Measurements from ENCODE around the gene TMEM123. TPM values are rescaled to one million over a fixed set of nuclear protein-coding genes. Genes with fewer than 3 reads are reported as not detected.

The TMEM123 gene
- total and polyA plus RNA-seq, 4 experiments from 2014 or later = 383 to 839 (median 574) TPM

DNA sequence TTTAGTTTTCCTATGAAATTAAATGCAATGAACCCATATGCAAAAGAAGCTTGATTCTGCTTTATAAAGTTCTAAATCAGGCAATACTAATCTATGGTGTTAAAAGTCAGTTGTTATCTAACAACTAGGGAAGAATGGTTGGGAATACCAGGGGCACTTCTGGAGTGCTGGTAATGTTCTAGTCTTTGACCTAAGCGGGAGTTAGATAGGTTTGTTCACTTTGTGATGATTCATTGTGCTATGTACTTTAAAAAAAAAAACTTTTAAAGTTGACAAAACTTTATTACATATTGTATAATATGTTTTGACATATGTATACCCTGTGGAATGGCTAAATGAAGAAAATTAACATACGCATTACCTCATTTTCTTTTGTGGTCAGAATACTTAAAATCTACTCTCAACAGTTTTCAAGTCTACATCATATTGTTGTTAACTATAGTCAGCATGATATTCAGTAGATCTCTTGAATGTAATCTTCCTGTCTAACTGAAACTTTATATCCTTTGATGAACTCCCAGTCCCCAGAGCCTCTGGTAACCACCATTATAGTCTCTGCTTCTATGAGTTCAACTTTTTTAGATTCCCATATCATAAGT is 66.3 kb downstream of the TMEM123 start:
- H3K27ac ChIP-seq (ENCODE audit: low read depth, low read length) = no peak overlapping the region
- no peak overlapping the region for H3K4me3 ChIP-seq (ENCODE audit: low read length in 2 of 2)
- intact Hi-C loops (cut with micrococcal nuclease) = no loop called here
- Mint-ChIP-seq H3K27ac (peak overlapping the region in 5 of 7 donors; percentile 13 to 69 (median 29)), H3K9me3 (peaks cover 0 to 1% (median 0%) of the 10 kb centered on the region in 8 donors), H3K4me1 (peaks cover 13 to 22% (median 17%) of the 10 kb centered on the region in 4 donors), H3K36me3 (peaks cover 42 to 56% of the 10 kb centered on the region in 2 donors), H3K4me3 (no peak overlapping the region), H3K27me3 (no peaks in the 10 kb centered on the region)
- no peaks in the 10 kb centered on the region for H3K27me3 ChIP-seq (ENCODE audit: insufficient read depth, low read length)
- no peaks in the 10 kb centered on the region for H3K9me3 ChIP-seq (ENCODE audit: control insufficient read depth in 1 of 2, low read length in 2 of 2)
- peaks cover 4% of the 10 kb centered on the region for H3K36me3 ChIP-seq (ENCODE audit: insufficient read depth, low read length)
- peaks cover 10% of the 10 kb centered on the region for H3K4me1 ChIP-seq (ENCODE audit: insufficient read depth, low read length)
- CTCF ChIA-PET (ENCODE audit: partially characterized antibody) = interaction anchor here (1.0 kb wide), 2 partner anchors 19 to 109 kb away, joined by 3 read pairs; no protein-coding TSS in a partner anchor
- DNase-seq = no peak
- POLR2A ChIA-PET (ENCODE audit: partially characterized antibody) = interaction anchor here (1.0 kb wide), 1 partner anchor 11 kb away, joined by 4 read pairs; no protein-coding TSS in a partner anchor

DNA sequence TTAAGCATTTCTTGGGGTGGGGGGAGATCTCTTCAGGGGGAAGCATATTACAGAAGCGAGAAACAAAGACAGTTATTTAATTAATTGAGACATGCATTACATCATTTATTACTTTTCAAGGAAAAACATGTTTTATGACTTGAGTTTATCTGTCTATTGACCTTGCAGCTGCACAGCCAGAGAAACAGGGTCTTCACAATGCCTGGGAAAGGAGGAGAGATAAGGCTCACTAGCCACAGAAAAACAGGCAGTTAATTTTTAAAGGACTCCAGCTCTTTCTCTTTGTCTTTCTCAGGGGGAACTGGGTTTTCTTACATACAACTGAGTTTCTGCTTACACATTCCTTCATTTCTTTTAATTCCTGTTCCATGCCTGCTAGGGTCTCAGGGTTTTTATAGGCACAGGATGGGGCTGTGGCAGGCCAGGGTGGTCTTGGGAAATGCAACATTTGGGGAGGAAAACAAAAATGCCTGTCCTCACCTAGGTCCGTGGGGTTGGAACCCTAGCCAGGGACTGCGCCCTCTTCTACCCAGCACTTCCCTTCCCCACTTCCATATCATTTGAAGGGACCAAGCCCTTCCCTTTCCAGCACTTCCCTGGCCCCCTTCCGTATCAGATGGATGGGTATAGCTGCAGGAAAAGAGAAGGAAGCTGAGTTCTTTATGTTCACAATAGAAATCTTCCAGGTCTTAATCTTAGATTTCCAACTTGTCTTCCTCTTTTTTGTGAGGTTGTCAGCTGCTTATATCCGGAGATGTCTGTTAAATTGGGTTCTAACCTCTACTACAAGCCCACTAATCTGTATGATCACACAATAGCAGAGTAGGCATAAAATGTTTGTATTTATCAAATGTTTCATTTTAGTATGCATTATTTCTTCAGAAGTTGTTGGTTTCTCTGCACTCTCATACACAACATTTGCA is 67.2 kb downstream of the TMEM123 start:
- Mint-ChIP-seq H3K27me3 (no peaks in the 10 kb centered on the region), H3K9me3 (peaks cover 0 to 1% (median 0%) of the 10 kb centered on the region in 8 donors), H3K4me1 (peaks cover 8 to 17% (median 12%) of the 10 kb centered on the region in 4 donors), H3K36me3 (peaks cover 48 to 57% of the 10 kb centered on the region in 2 donors), H3K4me3 (no peak overlapping the region), H3K27ac (peak overlapping the region in 3 of 7 donors; percentile 17 to 65 (median 31))
- Histone ChIP-seq H3K9me3 (ENCODE audit: control insufficient read depth in 1 of 2, low read length in 2 of 2) (no peaks in the 10 kb centered on the region), H3K27ac (ENCODE audit: low read depth, low read length) (no peak overlapping the region), H3K4me1 (ENCODE audit: insufficient read depth, low read length) (peaks cover 1% of the 10 kb centered on the region), H3K36me3 (ENCODE audit: insufficient read depth, low read length) (peaks cover 4% of the 10 kb centered on the region), H3K4me3 (ENCODE audit: low read length in 2 of 2) (no peak overlapping the region), H3K27me3 (ENCODE audit: insufficient read depth, low read length) (no peaks in the 10 kb centered on the region)
- ChIA-PET CTCF (ENCODE audit: partially characterized antibody) (interaction anchor here (1.0 to 7.2 kb wide), 4 partner anchors 7 to 111 kb away, joined by 3 to 76 read pairs (median 4); no protein-coding TSS in a partner anchor), POLR2A (ENCODE audit: partially characterized antibody) (interaction anchor here (1.0 kb wide), 1 partner anchor 10 kb away, joined by 4 read pairs; no protein-coding TSS in a partner anchor)
- intact Hi-C loops (cut with micrococcal nuclease) = no loop called here
- DNase-seq = no peak

DNA sequence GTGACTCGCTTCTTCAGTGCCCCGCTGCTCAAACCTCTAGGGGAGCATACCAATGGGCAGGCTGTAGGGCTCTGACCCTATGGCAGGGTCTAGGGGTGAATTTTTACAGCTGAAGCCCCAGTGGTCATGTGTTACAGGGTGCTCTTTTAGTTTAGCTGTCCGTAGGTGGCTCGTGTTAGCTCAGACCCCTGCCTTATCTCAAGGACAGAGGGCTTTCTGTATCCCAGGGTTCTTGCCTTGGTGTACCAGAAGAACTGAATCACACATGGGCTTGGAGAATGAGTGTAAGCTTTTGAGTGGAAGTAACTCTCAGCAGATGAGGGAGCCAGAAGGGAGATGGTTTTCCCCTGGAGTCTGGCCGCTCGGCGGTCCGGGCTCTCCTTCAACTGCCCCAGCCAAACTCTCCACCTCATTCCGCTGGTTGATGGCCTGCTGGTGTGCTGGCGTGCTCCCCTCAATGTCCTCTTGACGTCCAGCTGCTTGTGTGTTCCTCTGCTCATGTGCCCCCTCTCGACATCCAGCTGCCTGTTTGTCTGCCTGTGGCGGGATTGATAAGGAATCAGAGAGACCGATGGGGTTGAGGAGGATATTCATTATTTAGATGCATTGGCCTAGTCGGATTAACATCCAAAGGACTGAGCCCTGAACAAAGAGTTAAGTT is 68.0 kb downstream of the TMEM123 start:
- POLR2A ChIA-PET (ENCODE audit: partially characterized antibody) = no interaction called here
- Mint-ChIP-seq H3K9me3 (peaks cover 0 to 1% (median 0%) of the 10 kb centered on the region in 8 donors), H3K36me3 (peaks cover 53 to 62% of the 10 kb centered on the region in 2 donors), H3K27me3 (no peaks in the 10 kb centered on the region), H3K4me3 (no peak overlapping the region), H3K27ac (peak overlapping the region in 2 of 7 donors; percentile 31 to 65), H3K4me1 (peaks cover 7 to 15% (median 11%) of the 10 kb centered on the region in 4 donors)
- Histone ChIP-seq H3K4me1 (ENCODE audit: insufficient read depth, low read length) (no peaks in the 10 kb centered on the region), H3K36me3 (ENCODE audit: insufficient read depth, low read length) (peaks cover 9% of the 10 kb centered on the region), H3K27ac (ENCODE audit: low read depth, low read length) (no peak overlapping the region), H3K9me3 (ENCODE audit: control insufficient read depth in 1 of 2, low read length in 2 of 2) (no peaks in the 10 kb centered on the region), H3K4me3 (ENCODE audit: low read length in 2 of 2) (no peak overlapping the region), H3K27me3 (ENCODE audit: insufficient read depth, low read length) (no peaks in the 10 kb centered on the region)
- CTCF ChIA-PET (ENCODE audit: partially characterized antibody) = interaction anchor here (0.9 to 7.2 kb wide), 4 partner anchors 8 to 112 kb away, joined by 3 to 76 read pairs (median 4); no protein-coding TSS in a partner anchor
- no peak for DNase-seq
- intact Hi-C loops (cut with micrococcal nuclease) = no loop called here

DNA sequence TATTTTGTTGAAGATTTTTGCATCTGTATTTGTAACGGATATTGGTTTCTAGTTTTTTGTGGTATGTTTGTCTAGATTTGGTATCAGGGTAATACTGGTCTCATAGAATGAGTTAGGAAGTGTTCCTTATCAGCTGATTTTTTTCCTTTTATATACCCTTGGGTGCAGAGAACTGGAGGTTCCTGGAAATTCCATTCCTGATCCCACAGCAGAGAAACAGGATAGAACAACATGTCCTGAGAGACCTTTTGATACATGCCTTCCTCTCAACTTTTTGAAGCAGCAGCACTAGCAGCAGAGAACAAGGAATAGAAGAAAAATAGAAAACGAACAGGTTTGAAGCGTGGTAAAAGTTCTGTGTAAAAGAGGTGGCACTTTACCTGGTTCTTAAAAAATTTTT is 68.7 kb downstream of the TMEM123 start:
- Mint-ChIP-seq H3K27ac (peak overlapping the region in 1 of 7 donors; percentile 76), H3K36me3 (peaks cover 52 to 62% of the 10 kb centered on the region in 2 donors), H3K4me1 (peaks cover 7 to 15% (median 11%) of the 10 kb centered on the region in 4 donors), H3K27me3 (no peaks in the 10 kb centered on the region), H3K9me3 (no peaks in the 10 kb centered on the region), H3K4me3 (no peak overlapping the region)
- POLR2A ChIA-PET (ENCODE audit: partially characterized antibody) = no interaction called here
- H3K36me3 ChIP-seq (ENCODE audit: insufficient read depth, low read length) = peaks cover 9% of the 10 kb centered on the region
- no peak overlapping the region for H3K27ac ChIP-seq (ENCODE audit: low read depth, low read length)
- CTCF ChIA-PET (ENCODE audit: partially characterized antibody) = interaction anchor here (0.9 to 7.2 kb wide), 4 partner anchors 8 to 112 kb away, joined by 3 to 76 read pairs (median 4); no protein-coding TSS in a partner anchor
- intact Hi-C loops (cut with micrococcal nuclease) = no loop called here
- H3K9me3 ChIP-seq (ENCODE audit: control insufficient read depth in 1 of 2, low read length in 2 of 2) = no peaks in the 10 kb centered on the region
- no peaks in the 10 kb centered on the region for H3K27me3 ChIP-seq (ENCODE audit: insufficient read depth, low read length)
- H3K4me3 ChIP-seq (ENCODE audit: low read length in 2 of 2) = no peak overlapping the region
- DNase-seq = no peak
- no peaks in the 10 kb centered on the region for H3K4me1 ChIP-seq (ENCODE audit: insufficient read depth, low read length)

DNA sequence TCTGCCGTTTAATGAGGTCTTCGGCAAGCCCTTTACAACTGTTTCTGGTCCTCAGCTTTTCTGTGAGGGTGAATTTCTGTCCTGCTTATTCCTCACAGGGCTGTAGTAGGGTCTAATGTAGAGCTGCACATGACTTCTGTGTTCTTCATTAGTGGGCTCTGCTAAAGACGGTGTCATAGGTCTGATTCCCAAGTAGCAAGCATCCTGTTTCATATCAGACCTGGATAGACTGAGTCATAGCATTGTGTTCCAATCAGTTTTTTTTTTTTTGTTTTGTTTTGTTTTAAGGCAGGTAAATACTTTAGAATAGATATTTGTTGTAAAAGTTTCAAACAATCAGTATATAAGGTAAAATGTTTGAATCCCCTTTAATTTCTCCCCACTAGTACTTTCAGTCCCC is 70.2 kb downstream of the TMEM123 start:
- CTCF ChIA-PET (ENCODE audit: partially characterized antibody) = interaction anchor here (1.1 to 7.2 kb wide), 4 partner anchors 10 to 114 kb away, joined by 3 to 76 read pairs (median 4); no protein-coding TSS in a partner anchor
- H3K4me1 ChIP-seq (ENCODE audit: insufficient read depth, low read length) = no peaks in the 10 kb centered on the region
- POLR2A ChIA-PET (ENCODE audit: partially characterized antibody) = no interaction called here
- H3K9me3 ChIP-seq (ENCODE audit: control insufficient read depth in 1 of 2, low read length in 2 of 2) = no peaks in the 10 kb centered on the region
- H3K4me3 ChIP-seq (ENCODE audit: low read length in 2 of 2) = no peak overlapping the region
- DNase-seq = no peak
- intact Hi-C loops (cut with micrococcal nuclease) = no loop called here
- Mint-ChIP-seq H3K4me3 (no peak overlapping the region), H3K9me3 (no peaks in the 10 kb centered on the region), H3K4me1 (peaks cover 7 to 13% (median 10%) of the 10 kb centered on the region in 4 donors), H3K36me3 (peaks cover 58 to 73% of the 10 kb centered on the region in 2 donors), H3K27ac (peak overlapping the region in 3 of 7 donors; percentile 1 to 71 (median 44)), H3K27me3 (no peaks in the 10 kb centered on the region)
- no peaks in the 10 kb centered on the region for H3K27me3 ChIP-seq (ENCODE audit: insufficient read depth, low read length)
- no peak overlapping the region for H3K27ac ChIP-seq (ENCODE audit: low read depth, low read length)
- H3K36me3 ChIP-seq (ENCODE audit: insufficient read depth, low read length) = peaks cover 16% of the 10 kb centered on the region

DNA sequence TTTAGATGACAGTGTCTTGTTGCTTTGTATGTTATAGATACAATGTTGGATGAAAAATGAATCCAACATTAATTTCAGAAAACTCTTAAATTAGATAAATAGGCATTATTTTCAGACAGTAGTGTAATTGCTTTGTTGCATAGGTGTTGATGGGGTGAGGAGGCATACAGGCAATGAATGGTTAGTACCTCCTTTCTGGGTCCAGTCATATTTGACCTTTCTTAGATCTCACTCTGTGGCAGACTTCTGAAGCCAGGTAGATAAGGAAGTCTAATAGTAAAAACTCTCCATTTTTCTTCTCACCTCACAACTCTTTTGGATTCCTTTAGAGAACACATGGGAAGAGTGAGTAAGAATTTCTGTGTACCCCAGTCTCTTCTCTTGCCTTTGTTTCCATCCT is 73.7 kb downstream of the TMEM123 start:
- Histone ChIP-seq H3K27ac (ENCODE audit: low read depth, low read length) (no peak overlapping the region), H3K4me3 (ENCODE audit: low read length in 2 of 2) (no peak overlapping the region), H3K27me3 (ENCODE audit: insufficient read depth, low read length) (no peaks in the 10 kb centered on the region), H3K36me3 (ENCODE audit: insufficient read depth, low read length) (peaks cover 21% of the 10 kb centered on the region), H3K4me1 (ENCODE audit: insufficient read depth, low read length) (peaks cover 16% of the 10 kb centered on the region), H3K9me3 (ENCODE audit: control insufficient read depth in 1 of 2, low read length in 2 of 2) (no peaks in the 10 kb centered on the region)
- DNase-seq = no peak
- Mint-ChIP-seq H3K4me1 (peaks cover 12 to 19% (median 16%) of the 10 kb centered on the region in 4 donors), H3K27me3 (no peaks in the 10 kb centered on the region), H3K36me3 (peaks cover 48 to 66% of the 10 kb centered on the region in 2 donors), H3K4me3 (no peak overlapping the region), H3K9me3 (no peaks in the 10 kb centered on the region), H3K27ac (peak overlapping the region in 1 of 7 donors; percentile 4)
- ChIA-PET POLR2A (ENCODE audit: partially characterized antibody) (interaction anchor here (1.6 kb wide), 1 partner anchor 11 kb away, joined by 4 read pairs; no protein-coding TSS in a partner anchor), CTCF (ENCODE audit: partially characterized antibody) (interaction anchor here (1.4 to 7.2 kb wide), 3 partner anchors 13 to 110 kb away, joined by 3 to 76 read pairs (median 3); no protein-coding TSS in a partner anchor)
- intact Hi-C loops (cut with micrococcal nuclease) = no loop called here
